GM12892 (cell line): Measurements from ENCODE around the gene PDE3A.

Experiments used
- POLR2A ChIP-seq: IDR thresholded peaks from 2 replicates; pipeline ENCODE4 v1.6.1; 2011; ENCODE audit warnings: low read depth, low read length, control low read depth
- POLR2AphosphoS5 ChIP-seq: IDR thresholded peaks from 2 replicates; pipeline ENCODE4 v1.6.1; 2011; ENCODE audit warnings: low read depth, low read length, control low read depth
- TAF1 ChIP-seq: IDR thresholded peaks from 2 replicates; pipeline ENCODE4 v1.6.1; 2011; ENCODE audit warnings: low read depth, mild to moderate bottlenecking, control low read depth, low read length, borderline replicate concordance

DNA sequence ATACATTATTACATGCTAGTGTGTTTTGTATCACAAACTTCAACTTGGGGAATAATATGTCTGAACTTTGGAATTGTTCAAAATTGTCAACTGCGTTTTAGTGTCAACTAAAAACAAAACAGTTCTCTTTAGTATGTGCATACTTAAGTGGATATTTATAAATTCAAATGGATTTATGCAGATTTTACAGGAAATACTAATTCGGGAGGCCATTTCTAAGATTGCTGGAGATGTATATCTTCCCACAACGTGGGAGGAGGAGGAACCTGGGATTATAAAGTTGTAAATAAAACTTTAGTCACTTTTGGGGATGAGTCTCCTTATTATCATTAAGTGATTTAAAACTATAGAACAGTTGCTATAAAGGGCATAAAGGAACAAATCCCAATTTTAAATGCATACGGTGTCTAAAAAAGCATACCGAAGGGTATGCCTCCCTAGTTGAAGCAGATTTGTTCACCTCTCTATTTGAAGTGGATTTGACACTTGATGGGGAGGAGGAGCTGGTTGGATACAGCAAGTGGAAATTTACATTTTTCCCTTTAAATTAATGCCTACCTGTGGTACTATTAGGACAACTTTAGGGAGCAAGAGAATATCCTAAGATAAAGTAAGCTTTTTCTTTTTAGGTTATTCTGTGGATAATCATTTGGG, 2.7 kb downstream of the PDE3A start:
- no peak for TF ChIP-seq POLR2AphosphoS5
- TF ChIP-seq POLR2A: no peak
- no peak for TF ChIP-seq TAF1
